Activated naive CD8-positive, alpha-beta T cell treated with anti-CD3 and anti-CD28 coated beads, Interleukin-2, amount 50 U/mL, for 24 hours (primary cell): ENCODE data around the gene NRXN3.

Experiments used
- ATAC-seq: fragments of 150-1000 bp; cut with Tn5 transposase; one replicate; pipeline ENCODE4 v1.10.0; 2021
- DNase-seq: peaks from one replicate; pipeline ENCODE4 v3.0.0; 2021
- H3K27ac Mint-ChIP-seq: one replicate; pipeline ENCODE4 v1.8.0; 2021; ENCODE audit warnings: mild to moderate bottlenecking, mixed read lengths
- H3K27me3 Mint-ChIP-seq: one replicate; pipeline ENCODE4 v1.8.0; 2021; ENCODE audit warnings: mixed read lengths
- H3K36me3 Mint-ChIP-seq: one replicate; pipeline ENCODE4 v1.8.0; 2021; ENCODE audit warnings: low read depth, mixed read lengths
- H3K4me1 Mint-ChIP-seq: one replicate; pipeline ENCODE4 v1.8.0; 2021; ENCODE audit warnings: mixed read lengths
- H3K4me3 Mint-ChIP-seq: one replicate; pipeline ENCODE4 v1.8.0; 2021; ENCODE audit warnings: mild to moderate bottlenecking, moderate library complexity, mixed read lengths
- H3K9me3 Mint-ChIP-seq: one replicate; pipeline ENCODE4 v1.8.0; 2021; ENCODE audit warnings: mixed read lengths

The NRXN3 gene

GRCh38 chr14:79246173-79246572 lies 1076.0 kb downstream of the NRXN3 start:
- DNase-seq (no peak), ATAC-seq (no peak)
- H3K9me3 Mint-ChIP-seq, result peaks cover 6% of the 10 kb centered on the region
- H3K27me3 Mint-ChIP-seq, result peaks cover 2% of the 10 kb centered on the region
- H3K4me1 Mint-ChIP-seq, result no peaks in the 10 kb centered on the region
- H3K4me3 Mint-ChIP-seq, result no peak overlapping the region
- no peak overlapping the region for H3K27ac Mint-ChIP-seq
- H3K36me3 Mint-ChIP-seq, result no peaks in the 10 kb centered on the region

- Mint-ChIP-seq H3K27ac (no peak overlapping the region), H3K4me3 (no peak overlapping the region), H3K27me3 (peaks cover 2% of the 10 kb centered on the region), H3K36me3 (no peaks in the 10 kb centered on the region), H3K4me1 (no peaks in the 10 kb centered on the region), H3K9me3 (peaks cover 13% of the 10 kb centered on the region)
- DNase-seq (no peak), ATAC-seq (no peak)
Measured at GRCh38 chr14:79248126-79248525, 1078.0 kb downstream of the NRXN3 start.

GRCh38 chr14:79248771-79249170 lies 1078.6 kb downstream of the NRXN3 start:
- peaks cover 2% of the 10 kb centered on the region for H3K27me3 Mint-ChIP-seq
- H3K27ac Mint-ChIP-seq, result no peak overlapping the region
- H3K9me3 Mint-ChIP-seq, result peaks cover 13% of the 10 kb centered on the region
- no peaks in the 10 kb centered on the region for H3K36me3 Mint-ChIP-seq
- no peak overlapping the region for H3K4me3 Mint-ChIP-seq
- ATAC-seq, result no peak
- DNase-seq, result no peak
- no peaks in the 10 kb centered on the region for H3K4me1 Mint-ChIP-seq

- no peaks in the 10 kb centered on the region for H3K36me3 Mint-ChIP-seq
- H3K27ac Mint-ChIP-seq, result no peak overlapping the region
- DNase-seq (no peak), ATAC-seq (no peak)
- peaks cover 2% of the 10 kb centered on the region for H3K27me3 Mint-ChIP-seq
- no peak overlapping the region for H3K4me3 Mint-ChIP-seq
- peaks cover 16% of the 10 kb centered on the region for H3K9me3 Mint-ChIP-seq
- H3K4me1 Mint-ChIP-seq, result no peaks in the 10 kb centered on the region
Measured at GRCh38 chr14:79251278-79251677, 1081.1 kb downstream of the NRXN3 start.

- Mint-ChIP-seq H3K27me3 (peaks cover 2% of the 10 kb centered on the region), H3K9me3 (peaks cover 16% of the 10 kb centered on the region), H3K4me1 (no peaks in the 10 kb centered on the region), H3K36me3 (no peaks in the 10 kb centered on the region), H3K27ac (no peak overlapping the region), H3K4me3 (no peak overlapping the region)
- DNase-seq (no peak), ATAC-seq (no peak)
Measured at GRCh38 chr14:79253576-79253975, 1083.4 kb downstream of the NRXN3 start.

GRCh38 chr14:79254069-79254775 lies 1084.0 kb downstream of the NRXN3 start:
- Mint-ChIP-seq H3K36me3 (no peaks in the 10 kb centered on the region), H3K4me3 (no peak overlapping the region), H3K4me1 (no peaks in the 10 kb centered on the region), H3K9me3 (peaks cover 12% of the 10 kb centered on the region), H3K27me3 (peaks cover 2% of the 10 kb centered on the region), H3K27ac (no peak overlapping the region)
- DNase-seq, result no peak
- ATAC-seq, result no peak

DNA sequence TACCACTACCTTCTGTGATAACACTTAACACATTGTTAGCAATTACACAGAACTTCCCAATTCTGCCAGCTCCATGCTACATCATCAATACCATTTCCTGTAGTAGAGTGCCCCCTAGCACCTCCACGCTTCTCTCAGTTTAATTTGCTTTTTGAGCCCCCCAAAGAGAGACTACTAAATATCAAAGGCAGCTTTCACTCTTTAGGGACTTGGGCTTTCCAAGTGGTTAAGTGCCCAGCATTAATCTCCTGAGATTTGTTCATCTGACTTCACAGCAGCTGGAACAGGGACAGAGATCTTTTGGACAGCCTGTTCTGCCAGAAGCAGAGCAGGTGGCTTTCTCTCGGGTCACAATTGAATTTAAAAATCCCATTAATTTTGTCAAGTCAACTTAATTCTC lies 1086.2 kb downstream of the NRXN3 start:
- DNase-seq (no peak), ATAC-seq (no peak)
- H3K4me1 Mint-ChIP-seq, result no peaks in the 10 kb centered on the region
- H3K9me3 Mint-ChIP-seq, result peaks cover 8% of the 10 kb centered on the region
- no peaks in the 10 kb centered on the region for H3K27me3 Mint-ChIP-seq
- no peaks in the 10 kb centered on the region for H3K36me3 Mint-ChIP-seq
- H3K4me3 Mint-ChIP-seq, result no peak overlapping the region
- no peak overlapping the region for H3K27ac Mint-ChIP-seq

GRCh38 chr14:79260406-79260805 lies 1090.2 kb downstream of the NRXN3 start:
- Mint-ChIP-seq H3K4me3 (no peak overlapping the region), H3K27me3 (no peaks in the 10 kb centered on the region), H3K27ac (no peak overlapping the region), H3K9me3 (peaks cover 3% of the 10 kb centered on the region), H3K36me3 (no peaks in the 10 kb centered on the region), H3K4me1 (no peaks in the 10 kb centered on the region)
- no peak for DNase-seq
- no peak for ATAC-seq

GRCh38 chr14:79265366-79265946 lies 1095.3 kb downstream of the NRXN3 start:
- Mint-ChIP-seq H3K4me1 (no peaks in the 10 kb centered on the region), H3K36me3 (no peaks in the 10 kb centered on the region), H3K27me3 (no peaks in the 10 kb centered on the region), H3K27ac (no peak overlapping the region), H3K9me3 (no peaks in the 10 kb centered on the region), H3K4me3 (no peak overlapping the region)
- ATAC-seq, result no peak
- no peak for DNase-seq

DNA sequence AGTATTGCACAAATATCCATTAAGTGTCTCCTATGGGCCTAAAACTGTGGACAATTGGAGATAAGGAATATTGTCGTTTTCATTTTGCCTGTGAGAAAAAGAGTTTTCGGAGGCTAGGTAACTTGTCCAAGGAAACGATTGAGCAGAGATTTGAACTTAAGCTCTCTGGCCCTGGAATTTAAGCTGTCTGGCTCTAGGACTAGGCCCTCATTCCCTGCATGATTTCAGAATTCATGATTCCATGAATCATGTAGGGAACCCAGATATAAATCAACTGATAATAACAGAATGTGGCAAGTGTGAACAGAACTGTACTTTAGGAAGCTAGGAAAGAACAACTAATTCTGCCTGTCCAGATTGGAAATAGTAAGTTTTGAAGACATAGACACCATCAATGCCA lies 1100.2 kb downstream of the NRXN3 start:
- H3K27me3 Mint-ChIP-seq, result peaks cover 2% of the 10 kb centered on the region
- ATAC-seq (no peak), DNase-seq (no peak)
- no peaks in the 10 kb centered on the region for H3K36me3 Mint-ChIP-seq
- H3K9me3 Mint-ChIP-seq, result no peaks in the 10 kb centered on the region
- no peak overlapping the region for H3K27ac Mint-ChIP-seq
- no peaks in the 10 kb centered on the region for H3K4me1 Mint-ChIP-seq
- no peak overlapping the region for H3K4me3 Mint-ChIP-seq

- Mint-ChIP-seq H3K4me1 (no peaks in the 10 kb centered on the region), H3K4me3 (no peak overlapping the region), H3K36me3 (no peaks in the 10 kb centered on the region), H3K27me3 (peaks cover 2% of the 10 kb centered on the region), H3K27ac (no peak overlapping the region), H3K9me3 (no peaks in the 10 kb centered on the region)
- no peak for ATAC-seq
- no peak for DNase-seq
Measured at GRCh38 chr14:79271122-79271521, 1100.9 kb downstream of the NRXN3 start.

DNA sequence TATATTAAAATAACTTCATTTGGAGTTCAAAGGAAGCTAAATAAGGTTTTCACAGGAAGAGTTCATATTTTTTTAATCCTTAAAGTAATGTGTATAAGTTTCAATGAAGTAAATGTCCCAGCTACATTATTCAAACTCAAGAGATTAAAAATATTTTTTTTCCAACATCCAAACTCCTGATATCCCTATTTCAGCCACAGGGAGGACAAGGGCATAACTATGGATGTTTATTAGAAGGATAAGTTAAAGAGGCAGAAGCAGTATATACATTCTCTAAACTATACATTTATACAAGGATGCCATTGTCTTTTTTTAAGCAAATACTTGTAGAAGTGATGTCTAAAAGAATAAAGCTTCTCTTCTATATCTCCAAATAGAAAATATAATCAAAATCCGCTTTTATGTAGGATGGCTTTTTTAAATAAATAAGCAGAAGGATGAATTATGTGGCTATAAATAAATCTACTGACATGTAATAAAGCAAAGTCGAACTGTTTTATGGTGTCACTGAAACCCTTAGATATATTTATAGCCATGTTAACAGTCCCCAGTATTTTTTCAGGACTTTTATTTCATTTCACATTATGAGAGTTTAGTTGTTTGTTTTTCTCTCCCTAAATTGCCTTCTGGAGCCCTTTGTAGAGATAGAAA lies 1104.6 kb downstream of the NRXN3 start:
- Mint-ChIP-seq H3K27ac (no peak overlapping the region), H3K4me3 (no peak overlapping the region), H3K27me3 (peaks cover 25% of the 10 kb centered on the region), H3K9me3 (no peaks in the 10 kb centered on the region), H3K4me1 (no peaks in the 10 kb centered on the region), H3K36me3 (no peaks in the 10 kb centered on the region)
- no peak for ATAC-seq
- DNase-seq, result no peak

GRCh38 chr14:79275292-79275655 lies 1105.1 kb downstream of the NRXN3 start:
- H3K27ac Mint-ChIP-seq, result no peak overlapping the region
- DNase-seq (no peak), ATAC-seq (no peak)
- no peaks in the 10 kb centered on the region for H3K9me3 Mint-ChIP-seq
- H3K36me3 Mint-ChIP-seq, result no peaks in the 10 kb centered on the region
- H3K27me3 Mint-ChIP-seq, result peaks cover 31% of the 10 kb centered on the region
- H3K4me1 Mint-ChIP-seq, result no peaks in the 10 kb centered on the region
- H3K4me3 Mint-ChIP-seq, result no peak overlapping the region

- Mint-ChIP-seq H3K9me3 (no peaks in the 10 kb centered on the region), H3K36me3 (no peaks in the 10 kb centered on the region), H3K27me3 (peaks cover 41% of the 10 kb centered on the region), H3K27ac (no peak overlapping the region), H3K4me3 (no peak overlapping the region), H3K4me1 (no peaks in the 10 kb centered on the region)
- DNase-seq, result no peak
- no peak for ATAC-seq
Measured at GRCh38 chr14:79278286-79278797, 1108.2 kb downstream of the NRXN3 start.
